ENCODE results near the gene DNAAF1.

GRCh38 chr16:84199861-84200260, 54.8 kb downstream of the DNAAF1 start:
- no peak for TF ChIP-seq EZH2 (IDR thresholded peaks at IDR 0.05)
- TF ChIP-seq, protein P1, sequence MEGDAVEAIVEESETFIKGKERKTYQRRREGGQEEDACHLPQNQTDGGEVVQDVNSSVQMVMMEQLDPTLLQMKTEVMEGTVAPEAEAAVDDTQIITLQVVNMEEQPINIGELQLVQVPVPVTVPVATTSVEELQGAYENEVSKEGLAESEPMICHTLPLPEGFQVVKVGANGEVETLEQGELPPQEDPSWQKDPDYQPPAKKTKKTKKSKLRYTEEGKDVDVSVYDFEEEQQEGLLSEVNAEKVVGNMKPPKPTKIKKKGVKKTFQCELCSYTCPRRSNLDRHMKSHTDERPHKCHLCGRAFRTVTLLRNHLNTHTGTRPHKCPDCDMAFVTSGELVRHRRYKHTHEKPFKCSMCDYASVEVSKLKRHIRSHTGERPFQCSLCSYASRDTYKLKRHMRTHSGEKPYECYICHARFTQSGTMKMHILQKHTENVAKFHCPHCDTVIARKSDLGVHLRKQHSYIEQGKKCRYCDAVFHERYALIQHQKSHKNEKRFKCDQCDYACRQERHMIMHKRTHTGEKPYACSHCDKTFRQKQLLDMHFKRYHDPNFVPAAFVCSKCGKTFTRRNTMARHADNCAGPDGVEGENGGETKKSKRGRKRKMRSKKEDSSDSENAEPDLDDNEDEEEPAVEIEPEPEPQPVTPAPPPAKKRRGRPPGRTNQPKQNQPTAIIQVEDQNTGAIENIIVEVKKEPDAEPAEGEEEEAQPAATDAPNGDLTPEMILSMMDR (IDR thresholded peaks at IDR 0.05): no peak
- no peak for TF ChIP-seq EZH2phosphoT487 (IDR thresholded peaks at IDR 0.05)
